Brain pericyte (primary cell): ENCODE results near the gene KIF14.

Source experiments
- DNase-seq: peaks from one replicate; pipeline ENCODE4 v3.0.0-alpha.2; 2012; ENCODE audit warnings: low read depth, low spot score

KIF14 gene

DNA sequence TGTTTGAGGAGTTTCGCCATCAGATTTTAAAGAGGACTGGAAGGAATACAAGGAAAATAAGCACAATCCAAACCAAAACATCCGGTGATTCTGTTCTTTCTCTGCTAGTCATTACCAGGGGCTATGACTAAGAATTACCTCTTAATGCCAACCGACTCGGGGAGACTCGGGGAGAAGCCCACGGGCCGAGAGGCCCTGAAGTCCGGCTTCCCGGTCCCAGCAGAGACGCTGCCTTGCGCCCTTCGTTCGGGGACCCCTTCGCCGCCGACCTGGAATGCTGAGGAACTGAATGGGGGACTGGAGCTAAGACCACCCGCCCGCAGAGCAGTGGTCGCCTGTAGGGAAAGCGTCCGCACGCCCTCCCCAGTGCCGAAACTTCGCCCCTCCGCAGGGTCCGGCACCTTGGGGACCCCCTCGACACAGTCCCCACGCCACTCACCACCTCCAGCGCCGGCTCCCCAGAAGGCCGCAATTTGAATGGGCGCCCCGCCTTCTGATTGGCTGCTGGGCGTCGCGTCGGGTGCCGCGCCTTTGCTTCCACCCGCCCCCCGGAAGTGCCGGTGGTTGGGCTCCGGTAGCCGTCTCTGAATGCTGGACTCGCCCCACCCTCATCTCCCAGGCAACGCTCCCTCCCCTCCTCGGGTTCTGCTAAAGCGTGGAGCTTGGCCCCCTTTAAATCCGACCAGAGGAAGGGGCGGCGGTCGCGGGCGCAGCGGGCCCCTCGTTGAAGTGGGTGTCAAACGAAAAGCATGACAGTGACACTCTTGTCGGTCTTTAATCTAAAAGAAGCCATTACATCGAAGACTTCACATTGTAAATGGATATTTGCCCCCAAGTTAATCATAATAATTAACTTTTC lies at the start of gene KIF14:
TSS of gene KIF14 (minus strand) at position 479 of the 859 bp plus-strand sequence. CDS start 2,028 bp downstream, outside the sequence.
- no peak for DNase-seq

- peak; percentile 87 for DNase-seq
These were observed 49.0 kb upstream of the KIF14 start, which contains the start of gene DDX59 for GRCh38 chr1:200669314-200670241. TSS of gene DDX59 (minus strand) at chr1:200669907. CDS start at chr1:200666740, 3,167 bp downstream.

DNA sequence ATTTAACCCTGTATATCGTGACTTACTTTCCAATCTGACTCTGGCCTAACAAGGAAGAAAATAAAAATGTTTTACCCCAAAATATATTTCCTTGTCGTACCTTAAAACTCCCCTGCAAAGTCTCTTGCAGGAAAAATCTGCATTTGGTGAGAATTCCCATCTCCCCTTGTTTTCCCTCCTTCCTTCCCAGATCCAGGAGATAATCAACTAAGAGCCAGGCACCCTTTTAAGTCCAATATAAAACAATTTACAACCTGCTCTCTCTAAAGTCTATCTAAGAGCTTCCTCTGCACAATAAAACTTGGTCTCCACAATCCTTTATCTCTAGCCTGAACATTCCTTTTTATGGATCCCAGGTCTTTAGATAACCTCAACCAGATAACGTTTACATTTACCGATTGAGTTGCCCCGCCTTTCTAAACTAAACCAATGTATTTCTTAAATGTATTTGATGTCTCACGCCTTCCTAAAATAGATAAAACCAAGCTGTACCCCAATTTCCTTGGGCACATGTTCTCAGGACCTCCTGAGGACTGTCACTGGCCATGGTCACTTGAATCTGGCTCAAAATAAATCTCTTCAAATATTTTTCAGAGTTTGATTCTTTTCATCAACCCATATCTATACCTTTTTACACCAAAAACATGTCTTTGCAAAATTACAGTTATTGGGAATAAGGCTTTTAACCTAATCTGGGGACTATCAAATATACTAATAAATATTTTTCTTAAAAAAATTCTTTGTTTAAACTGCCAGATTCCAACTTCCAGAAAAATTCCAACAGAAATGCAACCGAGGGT lies 48.2 kb upstream of the KIF14 start:
- DNase-seq, result no peak

- DNase-seq, result no peak
These were observed 45.8 kb upstream of the KIF14 start for GRCh38 chr1:200666309-200666708.

- DNase-seq, result no peak
These were observed 45.3 kb upstream of the KIF14 start for GRCh38 chr1:200665861-200666260.

DNA sequence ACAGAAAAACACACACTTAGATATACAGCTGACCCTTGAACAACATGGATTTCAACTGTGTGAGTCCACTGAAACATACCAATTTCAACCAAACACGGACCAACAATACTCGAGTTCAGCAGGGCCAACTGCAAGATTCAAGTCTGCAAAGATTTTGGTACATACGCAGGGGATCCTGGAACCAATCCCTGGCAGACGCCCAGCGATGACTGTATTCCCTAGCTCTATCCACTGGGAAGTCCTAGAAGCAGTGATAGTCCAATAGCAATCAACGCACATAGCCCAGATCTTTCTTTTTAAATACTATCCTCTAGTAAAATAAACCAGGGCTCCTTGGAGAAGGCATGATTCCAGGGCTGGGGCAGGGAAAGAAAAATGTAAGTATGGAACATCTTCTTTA lies 40.2 kb upstream of the KIF14 start:
- no peak for DNase-seq

DNA sequence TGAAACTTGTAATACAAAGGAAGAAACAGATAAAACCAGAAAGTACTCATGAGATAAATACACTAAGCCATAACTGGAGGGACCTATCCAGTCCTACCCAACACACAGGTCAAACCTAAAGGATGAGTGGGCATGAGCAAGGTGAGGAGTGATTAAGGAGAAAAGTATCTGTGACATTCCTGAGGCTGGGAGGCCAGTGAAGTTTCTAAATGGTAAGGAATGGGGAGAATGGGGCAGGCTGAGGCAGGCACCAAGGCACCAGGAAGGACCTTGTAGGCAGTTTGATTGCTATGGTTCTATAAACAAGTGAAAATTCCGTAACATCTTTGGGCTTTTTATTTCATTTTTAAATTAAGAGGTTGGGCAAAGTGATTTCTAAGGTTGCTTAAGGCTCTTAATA lies 38.7 kb upstream of the KIF14 start:
- DNase-seq, result no peak

DNA sequence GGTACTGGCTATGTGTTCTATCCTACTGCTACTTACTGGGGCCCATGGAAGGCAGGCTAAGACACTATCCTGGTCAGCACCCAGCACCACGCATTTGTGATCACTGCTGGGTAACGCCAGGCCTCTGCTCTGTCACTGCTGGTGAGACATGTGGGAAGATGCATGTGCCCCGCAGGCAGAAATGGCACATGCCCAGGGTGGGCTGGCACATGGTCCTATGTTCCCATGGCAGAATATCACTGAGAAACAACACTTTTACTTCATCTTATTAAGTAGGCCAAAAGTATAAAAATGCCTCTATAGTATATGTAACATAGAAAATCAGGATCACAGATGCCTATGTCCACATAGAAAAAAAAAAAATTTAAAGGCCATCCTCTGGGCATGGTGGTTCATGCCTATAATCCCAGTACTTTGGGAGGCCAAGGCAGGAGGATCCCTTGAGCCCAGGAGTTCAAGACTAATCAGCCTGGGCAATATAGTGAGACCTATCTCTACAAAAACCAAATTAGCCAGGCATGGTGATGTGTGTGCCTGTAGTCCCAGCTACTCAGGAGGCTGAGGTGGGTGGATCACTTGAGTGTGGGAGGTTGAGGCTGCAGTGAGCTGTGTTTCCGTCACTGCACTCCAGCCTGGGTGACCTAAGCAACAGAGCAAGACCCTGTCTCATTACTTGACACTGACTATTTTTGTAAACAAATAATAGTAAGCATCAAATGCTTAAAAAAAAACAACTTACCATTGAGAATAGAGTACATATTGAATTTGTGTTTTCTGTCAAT lies 37.7 kb upstream of the KIF14 start:
- no peak for DNase-seq

DNA sequence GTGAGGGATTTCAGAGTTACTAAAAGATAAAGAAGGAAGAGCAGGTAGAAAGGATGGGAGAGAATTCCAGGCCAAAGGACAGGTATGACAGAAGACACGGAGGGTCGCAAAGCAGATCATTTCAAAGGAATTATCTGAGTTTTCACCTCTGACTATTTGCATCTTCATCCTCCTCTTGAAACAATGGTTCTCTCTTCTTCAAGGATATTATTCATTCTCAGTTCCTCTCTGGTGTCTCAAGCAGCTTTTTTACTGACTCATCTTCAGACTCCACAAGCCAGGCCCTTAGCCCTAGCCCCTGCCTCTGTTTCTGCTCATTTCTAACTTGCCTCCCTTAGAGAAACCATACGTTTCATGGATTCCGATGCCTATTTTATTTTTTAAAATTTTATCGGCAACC lies 34.1 kb upstream of the KIF14 start:
- DNase-seq, result no peak

DNA sequence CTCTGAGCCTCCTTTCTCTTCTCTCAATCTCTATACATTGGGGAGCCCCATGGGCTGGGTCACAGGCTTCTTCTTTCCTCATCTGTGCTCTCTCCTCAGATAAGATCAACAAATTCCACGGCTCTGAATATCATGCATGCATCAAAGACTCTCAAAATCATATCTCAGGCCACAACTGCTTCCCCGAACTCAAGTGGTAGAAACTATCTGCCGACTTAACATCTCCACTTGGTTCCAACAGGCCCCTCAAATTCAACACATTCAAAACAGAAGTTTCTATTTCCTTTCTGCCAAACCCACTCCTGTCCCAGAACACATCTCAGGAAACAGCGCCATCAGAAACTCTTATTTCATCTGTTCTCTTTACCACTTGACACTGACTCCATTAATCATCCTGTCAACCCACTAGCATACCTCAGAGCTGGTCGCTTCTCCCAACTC lies 32.5 kb upstream of the KIF14 start:
- no peak for DNase-seq

DNA sequence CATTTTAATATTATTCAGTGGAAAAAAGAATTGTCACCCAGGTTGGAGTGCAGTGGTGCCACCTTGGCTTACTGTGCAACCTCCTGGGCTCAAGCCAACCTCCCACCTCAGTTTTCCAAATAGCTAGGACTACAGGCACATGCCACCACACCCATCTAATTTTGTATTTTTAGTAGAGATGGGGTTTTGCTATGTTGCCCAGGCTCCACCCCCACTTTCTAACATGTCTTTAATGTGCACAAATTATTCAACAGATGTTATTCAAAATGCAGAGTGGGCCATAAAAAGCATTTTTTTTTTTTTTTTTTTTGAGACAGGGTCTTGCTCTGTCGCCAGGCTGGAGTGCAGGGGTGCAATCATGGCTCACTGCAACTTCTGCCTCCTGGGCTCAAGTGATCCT lies 31.8 kb upstream of the KIF14 start:
- no peak for DNase-seq

DNA sequence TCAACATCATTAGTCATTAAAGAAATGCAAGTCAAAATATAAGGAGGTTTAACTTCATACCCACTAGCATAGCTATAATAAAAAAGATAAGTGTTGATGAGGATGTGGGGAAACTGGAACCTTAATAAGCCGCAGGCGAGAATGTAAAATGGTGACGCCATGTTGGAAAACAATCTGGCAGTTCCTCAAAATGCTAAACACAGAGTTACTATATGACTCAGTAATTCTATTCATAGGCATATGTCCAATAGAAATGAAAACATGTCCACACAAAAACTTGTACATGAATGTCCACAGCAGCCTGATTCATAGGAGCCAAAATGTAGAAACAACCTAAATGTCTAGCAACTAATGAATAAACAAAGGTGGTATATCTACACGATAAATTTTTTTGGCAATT lies 26.0 kb upstream of the KIF14 start:
- DNase-seq, result no peak

DNA sequence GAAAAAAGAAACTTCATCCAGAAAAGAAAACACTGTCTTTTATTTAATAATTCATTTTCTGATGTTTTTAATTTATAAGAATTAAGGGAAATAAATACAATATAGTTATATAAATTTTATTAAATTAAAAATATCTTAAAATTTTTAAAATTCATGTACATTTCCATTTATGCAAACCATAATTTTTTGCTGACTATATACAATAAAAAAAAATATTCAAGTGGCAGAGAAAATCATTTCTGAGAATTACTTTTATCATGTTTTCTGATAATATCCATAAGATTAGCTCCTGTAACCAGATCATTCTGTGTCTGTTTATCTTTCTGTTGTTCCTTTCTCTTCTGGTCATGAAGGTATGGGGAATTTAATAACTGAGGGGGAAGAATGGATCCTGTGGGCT lies 23.5 kb upstream of the KIF14 start:
- no peak for DNase-seq

GRCh38 chr1:200642481-200642880 lies 21.9 kb upstream of the KIF14 start:
- DNase-seq, result no peak

DNA sequence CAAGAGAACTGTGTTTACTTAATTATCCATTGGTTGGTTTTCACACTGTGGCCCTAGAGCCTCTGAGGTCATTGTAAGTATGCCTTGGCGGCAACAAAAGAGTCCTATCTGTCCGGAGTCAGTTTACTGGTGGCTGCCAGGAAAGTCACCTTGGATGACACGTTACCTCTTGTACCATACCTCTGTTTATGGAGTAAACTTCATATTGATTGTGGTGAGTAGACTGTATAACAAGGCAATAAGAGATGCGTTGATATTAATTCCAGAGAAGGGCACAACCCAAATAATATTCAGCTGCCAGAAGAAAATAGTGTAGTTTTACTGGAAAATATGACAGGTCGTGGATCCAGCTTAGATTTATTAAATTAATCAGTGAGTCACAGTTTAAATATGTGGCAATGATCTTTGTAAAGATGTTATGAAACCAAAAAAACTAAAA lies 20.4 kb upstream of the KIF14 start:
- no peak for DNase-seq

GRCh38 chr1:200640373-200640962 lies 19.9 kb upstream of the KIF14 start:
- no peak for DNase-seq

DNA sequence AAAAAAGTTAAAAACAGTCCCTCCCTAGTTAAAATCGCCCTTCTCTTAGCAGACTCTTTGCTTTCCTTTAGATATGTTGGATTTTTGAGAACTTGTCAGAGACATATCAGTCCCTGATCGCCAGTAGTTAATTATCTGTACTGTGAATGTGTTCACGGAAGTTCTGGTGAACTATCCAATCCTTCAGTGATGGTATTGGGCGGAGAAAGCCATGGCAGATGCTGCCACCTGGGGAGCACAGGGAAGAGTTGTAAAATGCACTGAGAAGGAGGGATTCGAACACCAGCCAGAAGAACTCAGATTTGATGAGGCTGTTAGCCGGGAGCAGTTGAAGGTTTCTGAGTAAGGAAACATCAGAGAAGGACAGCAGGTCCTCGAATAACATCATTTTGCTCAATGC lies 17.5 kb upstream of the KIF14 start:
- no peak for DNase-seq

- no peak for DNase-seq
These were observed 16.1 kb upstream of the KIF14 start for GRCh38 chr1:200636681-200637080.

- DNase-seq, result no peak
These were observed 13.9 kb upstream of the KIF14 start for GRCh38 chr1:200634261-200635122.
